Esophagus squamous epithelium (tissue), 4 donors: ENCODE data around the gene MICALL2.

Experiments
- POLR2A ChIP-seq, 4 donors: fragments of 450-650 bp; IDR thresholded peaks; one replicate each; pipeline ENCODE4 v1.6.1; 2017; ENCODE audit warnings: antibody characterized with exemption in 4 of 4, mild to moderate bottlenecking in 4 of 4, moderate library complexity in 3 of 4
- TF ChIP-seq, protein P1 (sequence below), 6 experiments: fragments of 450-650 bp in 4 of 6; fragments of 200-600 bp in 2 of 6; sonication (generic) in 2 of 6; IDR thresholded peaks; one replicate each; pipeline ENCODE4 v1.5.1; 2016 to 2019; ENCODE audit warnings: antibody characterized with exemption in 6 of 6, mild to moderate bottlenecking in 4 of 6, moderate library complexity in 4 of 6

DNA sequence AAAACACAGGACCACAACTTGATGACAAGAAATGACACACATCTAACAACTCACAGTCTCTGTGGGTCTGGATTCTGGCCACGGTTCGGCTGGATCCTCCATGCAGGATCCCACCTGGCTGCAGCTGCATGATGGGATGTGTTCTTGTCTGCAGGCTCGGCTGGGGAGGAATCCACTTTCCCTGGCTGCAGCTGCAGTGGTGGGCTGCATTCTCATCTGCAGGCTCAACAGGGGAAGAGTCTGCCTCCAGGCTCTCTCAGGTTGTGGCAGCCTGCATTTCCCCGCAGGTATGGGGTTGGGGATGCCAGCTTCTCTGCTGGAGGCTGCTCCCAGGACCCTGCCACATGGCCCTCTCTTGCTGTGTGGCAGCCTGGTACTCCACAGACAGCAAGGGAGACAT is 64.9 kb downstream of the MICALL2 start:
- TF ChIP-seq POLR2A (IDR thresholded peaks at IDR 0.05) = no peak
- TF ChIP-seq, protein P1, sequence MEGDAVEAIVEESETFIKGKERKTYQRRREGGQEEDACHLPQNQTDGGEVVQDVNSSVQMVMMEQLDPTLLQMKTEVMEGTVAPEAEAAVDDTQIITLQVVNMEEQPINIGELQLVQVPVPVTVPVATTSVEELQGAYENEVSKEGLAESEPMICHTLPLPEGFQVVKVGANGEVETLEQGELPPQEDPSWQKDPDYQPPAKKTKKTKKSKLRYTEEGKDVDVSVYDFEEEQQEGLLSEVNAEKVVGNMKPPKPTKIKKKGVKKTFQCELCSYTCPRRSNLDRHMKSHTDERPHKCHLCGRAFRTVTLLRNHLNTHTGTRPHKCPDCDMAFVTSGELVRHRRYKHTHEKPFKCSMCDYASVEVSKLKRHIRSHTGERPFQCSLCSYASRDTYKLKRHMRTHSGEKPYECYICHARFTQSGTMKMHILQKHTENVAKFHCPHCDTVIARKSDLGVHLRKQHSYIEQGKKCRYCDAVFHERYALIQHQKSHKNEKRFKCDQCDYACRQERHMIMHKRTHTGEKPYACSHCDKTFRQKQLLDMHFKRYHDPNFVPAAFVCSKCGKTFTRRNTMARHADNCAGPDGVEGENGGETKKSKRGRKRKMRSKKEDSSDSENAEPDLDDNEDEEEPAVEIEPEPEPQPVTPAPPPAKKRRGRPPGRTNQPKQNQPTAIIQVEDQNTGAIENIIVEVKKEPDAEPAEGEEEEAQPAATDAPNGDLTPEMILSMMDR (IDR thresholded peaks at IDR 0.05) = no peak
